HepG2 (cell line): Measurements from ENCODE around the gene CDC14B. TPM values are rescaled to one million over a fixed set of nuclear protein-coding genes. Genes with fewer than 3 reads are reported as not detected.

Experiments
- ATAC-seq: fragments of 200-7000 bp; cut with Tn5 transposase; 3 replicates; pipeline ENCODE4 v1.9.1; 2020; ENCODE audit warnings: mild to moderate bottlenecking, moderate library complexity
- BruUV-seq: library from RNA; stranded (reverse); fragments of 400-500 nt; replicated peaks from 2 replicates; lab custom pipeline; 2021; lab: Mats Ljungman, UMichigan
- CTCF ChIA-PET: fragments of 300-600 bp; formaldehyde crosslinking; extraction: SDS; loops from one replicate; lab custom pipeline; 2021; ENCODE audit warnings: low total read pairs, inconsistent platforms, low intra/inter-chr PET ratio; lab: Yijun Ruan, JAX
- POLR2A ChIA-PET: fragments of 350-600 bp; sonication (Branson Sonifier 250); formaldehyde crosslinking; loops from one replicate; lab custom pipeline; 2020; ENCODE audit warnings: antibody characterized with exemption, inconsistent platforms; lab: Yijun Ruan, JAX
- DNase-seq: peaks from one replicate; pipeline ENCODE4 v3.0.0-alpha.2; 2015; ENCODE audit warnings: low spot score
- FAIRE-seq: peaks from 3 replicates; lab custom pipeline; 2011; peaks lifted over from hg19 to GRCh38; lab: Jason Lieb, UNC
- H2AFZ ChIP-seq: one replicate; pipeline ENCODE4 v1.6.1; 2011; ENCODE audit warnings: low read length, inconsistent platforms
- H3K27ac ChIP-seq: fragments of 300-600 bp; 3 replicates; pipeline ENCODE4 v1.8.0; 2011; ENCODE audit warnings: mixed run types, mild to moderate bottlenecking, mixed read lengths, low read length, inconsistent platforms; ENCODE audit not compliant: insufficient read depth; ENCODE audit errors: extremely low read length
- H3K27me3 ChIP-seq, 2 experiments: fragments of 200-600 bp in 1 of 2; 2 replicates in 1 of 2; 3 replicates in 1 of 2; pipeline versions ENCODE4 v1.6.0 to v1.8.0; 2011; ENCODE audit warnings: low read length in 2 of 2, mild to moderate bottlenecking in 2 of 2, moderate library complexity in 2 of 2, inconsistent platforms in 1 of 2; ENCODE audit not compliant: insufficient read depth in 2 of 2, control insufficient read depth in 1 of 2
- H3K36me3 ChIP-seq, 2 experiments: fragments of 200-600 bp in 1 of 2; replicated peaks in 1 of 2; 2 replicates in 1 of 2; 3 replicates in 1 of 2; pipeline versions ENCODE4 v1.5.1 to v1.8.0; 2011; ENCODE audit warnings: low read length in 2 of 2, inconsistent platforms in 1 of 2; ENCODE audit not compliant: insufficient read depth in 2 of 2, control insufficient read depth in 1 of 2
- H3K4me1 ChIP-seq: 2 replicates; pipeline ENCODE4 v1.5.1; 2012; ENCODE audit warnings: low read length, inconsistent platforms; ENCODE audit not compliant: insufficient read depth
- H3K4me2 ChIP-seq: 2 replicates; pipeline ENCODE4 v1.6.0; 2011; ENCODE audit warnings: low read depth, low read length, inconsistent platforms
- H3K4me3 ChIP-seq, 3 experiments: fragments of 200-600 bp in 1 of 3; sonication (generic), shearing (Covaris generic) in 1 of 3; replicated peaks in 1 of 3; 2 replicates each; pipeline ENCODE4 v1.5.1; 2011 to 2016; ENCODE audit warnings: low read length in 3 of 3, inconsistent platforms in 2 of 3, low read depth in 2 of 3, mild to moderate bottlenecking in 2 of 3, control low read depth in 1 of 3, mixed read lengths in 1 of 3; ENCODE audit not compliant: insufficient read depth in 1 of 3
- H3K79me2 ChIP-seq: one replicate; pipeline ENCODE4 v1.6.1; 2011; ENCODE audit warnings: low read length, inconsistent platforms; ENCODE audit not compliant: insufficient read depth
- H3K9ac ChIP-seq: 2 replicates; pipeline ENCODE4 v1.6.0; 2011; ENCODE audit warnings: mild to moderate bottlenecking, low read depth, low read length, inconsistent platforms; ENCODE audit not compliant: insufficient read depth
- H3K9me3 ChIP-seq: 2 replicates; pipeline ENCODE4 v1.5.1; 2012; ENCODE audit warnings: mild to moderate bottlenecking, low read length
- H4K20me1 ChIP-seq: 2 replicates; pipeline ENCODE4 v1.6.0; 2011; ENCODE audit warnings: inconsistent platforms, mild to moderate bottlenecking, low read length, moderate library complexity; ENCODE audit not compliant: insufficient read depth
- AGO2 ChIP-seq: fragments of 200-400 bp; formaldehyde crosslinking; optimal IDR thresholded peaks from 2 replicates; pipeline ENCODE3; 2017; ENCODE audit warnings: mild to moderate bottlenecking, low read depth, low read length, moderate library complexity
- FOXO1 ChIP-seq: sonication (generic); formaldehyde crosslinking; IDR thresholded peaks from 2 replicates; pipeline ENCODE4 v1.4.0; 2020; ENCODE audit warnings: missing genetic modification reagents
- ZBTB33 ChIP-seq: sonication (generic); formaldehyde crosslinking; IDR thresholded peaks from 2 replicates; pipeline ENCODE4 v1.4.0; 2020; ENCODE audit warnings: missing genetic modification reagents
- ZBTB7A ChIP-seq: sonication (generic); formaldehyde crosslinking; IDR thresholded peaks from 2 replicates; pipeline ENCODE4 v1.8.0; 2022; ENCODE audit warnings: mild to moderate bottlenecking, missing genetic modification reagents
- WGBS: methylation state at CpG from one replicate; pipeline ENCODE4 v1.1.6; 2017; ENCODE audit warnings: low lambda C conversion rate; 5-methylcytosine and 5-hydroxymethylcytosine counted together
- in situ Hi-C: cut with HindIII; loops from 2 replicates; pipeline ENCODE4 v1.10.0; 2017; ENCODE audit warnings: low pct_unique_long_range_greater_than_20kb; ENCODE audit not compliant: extremely low pct_ligation_motif_present
- intact Hi-C: fragments of 100-400 bp; cut with micrococcal nuclease; formaldehyde crosslinking; loops from one replicate; pipeline ENCODE4 v1.10.0; 2022; ENCODE audit not compliant: unreplicated experiment
- polyA plus RNA-seq, 8 experiments: library from polyadenylated mRNA; depleted of rRNA in 3 of 8; stranded (reverse) in 7 of 8; unstranded in 1 of 8; fragments of >200 nt; fragmentation: Illumina TruSeq in 4 of 8; extraction: Trizol in 4 of 8; gene quantifications; 2 replicates each; pipeline versions ENCODE4 v1.2.1 to v1.2.3, GENCODE V29; 2011 to 2016; ENCODE audit warnings: low read depth in 4 of 8, missing spikeins in 1 of 8, mixed read lengths in 1 of 8; ENCODE audit not compliant: insufficient read depth in 1 of 8
- total RNA-seq, 5 experiments: library from RNA; depleted of rRNA; stranded (reverse); fragments of >200 nt; fragmentation: Illumina TruSeq; extraction: Trizol; gene quantifications; 2 replicates each; pipeline ENCODE4 v1.2.3, GENCODE V29; 2016; ENCODE audit warnings: low read depth in 1 of 5
- TF ChIP-seq, protein P1 (sequence below): sonication (generic); formaldehyde crosslinking; IDR thresholded peaks from 2 replicates; pipeline ENCODE4 v1.5.1; 2020; ENCODE audit warnings: mild to moderate bottlenecking, missing genetic modification reagents, moderate library complexity

The CDC14B gene
- total and polyA plus RNA-seq, 2 of the 13 experiments (the other 11 are each of a cell fraction or from before 2014, with no cell fraction given) = 25.8 to 33.3 TPM

DNA sequence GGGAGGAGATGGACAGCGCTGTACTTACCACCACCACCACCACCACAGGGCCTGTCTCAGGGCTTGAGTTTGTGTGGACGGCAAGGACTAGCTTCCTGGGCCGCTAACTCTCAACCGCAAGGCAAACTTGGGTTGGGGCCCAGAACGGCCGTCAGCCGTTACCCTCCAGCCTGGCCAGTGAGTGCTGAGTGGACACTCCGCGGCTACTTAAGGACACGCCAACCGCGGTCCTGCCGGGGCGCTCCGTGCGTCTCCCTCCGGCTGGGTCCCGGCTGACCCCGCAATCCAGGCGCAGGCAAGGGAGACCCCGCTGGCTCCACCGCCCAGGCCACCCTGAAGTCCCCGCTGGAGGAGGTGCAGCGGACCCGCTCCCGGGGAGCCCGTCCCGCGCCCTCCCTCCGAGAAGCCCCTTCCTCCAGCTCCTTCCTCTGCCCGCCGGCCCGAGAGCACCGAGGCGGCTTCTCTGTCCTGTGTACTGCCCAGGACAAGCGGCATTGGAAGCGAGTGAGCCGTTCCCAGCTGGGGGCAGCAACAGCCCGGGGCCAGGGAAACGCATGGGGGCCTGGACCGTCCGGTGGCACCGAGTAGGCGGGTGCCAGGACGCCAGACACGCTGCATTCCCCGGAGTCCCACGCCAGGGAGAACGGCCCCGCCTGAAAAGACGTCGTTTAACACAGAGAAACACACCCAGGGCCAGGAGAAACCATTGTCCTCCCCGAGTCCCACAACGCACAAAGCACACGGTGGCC, 123.1 kb downstream of the CDC14B start:
- no peak for DNase-seq
- POLR2A ChIA-PET = no interaction called here
- Histone ChIP-seq H3K27ac (no peak overlapping the region), H4K20me1 (no peaks in the 10 kb centered on the region), H3K4me1 (peaks cover 30% of the 10 kb centered on the region), H3K27me3 (no peaks in the 10 kb centered on the region), H3K9me3 (no peaks in the 10 kb centered on the region), H3K4me2 (no peak overlapping the region), H3K9ac (no peak overlapping the region), H3K79me2 (no peaks in the 10 kb centered on the region), H3K4me3 (no peak overlapping the region), H2AFZ (no peak overlapping the region), H3K36me3 (peaks cover 7 to 15% of the 10 kb centered on the region in 2 experiments)
- intact Hi-C loops (no loop called here), in situ Hi-C loops (no loop called here)
- TF ChIP-seq, protein P1, sequence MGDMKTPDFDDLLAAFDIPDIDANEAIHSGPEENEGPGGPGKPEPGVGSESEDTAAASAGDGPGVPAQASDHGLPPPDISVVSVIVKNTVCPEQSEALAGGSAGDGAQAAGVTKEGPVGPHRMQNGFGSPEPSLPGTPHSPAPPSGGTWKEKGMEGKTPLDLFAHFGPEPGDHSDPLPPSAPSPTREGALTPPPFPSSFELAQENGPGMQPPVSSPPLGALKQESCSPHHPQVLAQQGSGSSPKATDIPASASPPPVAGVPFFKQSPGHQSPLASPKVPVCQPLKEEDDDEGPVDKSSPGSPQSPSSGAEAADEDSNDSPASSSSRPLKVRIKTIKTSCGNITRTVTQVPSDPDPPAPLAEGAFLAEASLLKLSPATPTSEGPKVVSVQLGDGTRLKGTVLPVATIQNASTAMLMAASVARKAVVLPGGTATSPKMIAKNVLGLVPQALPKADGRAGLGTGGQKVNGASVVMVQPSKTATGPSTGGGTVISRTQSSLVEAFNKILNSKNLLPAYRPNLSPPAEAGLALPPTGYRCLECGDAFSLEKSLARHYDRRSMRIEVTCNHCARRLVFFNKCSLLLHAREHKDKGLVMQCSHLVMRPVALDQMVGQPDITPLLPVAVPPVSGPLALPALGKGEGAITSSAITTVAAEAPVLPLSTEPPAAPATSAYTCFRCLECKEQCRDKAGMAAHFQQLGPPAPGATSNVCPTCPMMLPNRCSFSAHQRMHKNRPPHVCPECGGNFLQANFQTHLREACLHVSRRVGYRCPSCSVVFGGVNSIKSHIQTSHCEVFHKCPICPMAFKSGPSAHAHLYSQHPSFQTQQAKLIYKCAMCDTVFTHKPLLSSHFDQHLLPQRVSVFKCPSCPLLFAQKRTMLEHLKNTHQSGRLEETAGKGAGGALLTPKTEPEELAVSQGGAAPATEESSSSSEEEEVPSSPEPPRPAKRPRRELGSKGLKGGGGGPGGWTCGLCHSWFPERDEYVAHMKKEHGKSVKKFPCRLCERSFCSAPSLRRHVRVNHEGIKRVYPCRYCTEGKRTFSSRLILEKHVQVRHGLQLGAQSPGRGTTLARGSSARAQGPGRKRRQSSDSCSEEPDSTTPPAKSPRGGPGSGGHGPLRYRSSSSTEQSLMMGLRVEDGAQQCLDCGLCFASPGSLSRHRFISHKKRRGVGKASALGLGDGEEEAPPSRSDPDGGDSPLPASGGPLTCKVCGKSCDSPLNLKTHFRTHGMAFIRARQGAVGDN (CRISPR knock-in tag) = 0 out of 2 replicates have a peak, but pooled peaks have one; percentile 30
- TF ChIP-seq FOXO1 (no peak), ZBTB7A (CRISPR knock-in tag) (no peak), ZBTB33 (CRISPR knock-in tag) (0 out of 2 replicates have a peak, but pooled peaks have one; percentile 5), AGO2 (peak; percentile 72)
- WGBS = 95% methylated on average over 38 of the region's 55 CpGs
- no peak; the same call in 2 of the 3 replicates for ATAC-seq
- no peak for FAIRE-seq
- no TSS peak for BruUV-seq
- CTCF ChIA-PET = no interaction called here
